Gastroesophageal sphincter (tissue), 3 donors: ENCODE results near the gene ANKS1B.

Experiments
- CTCF ChIP-seq, 4 experiments: fragments of 200-600 bp in 2 of 4; fragments of 450-650 bp in 2 of 4; sonication (generic) in 1 of 4; IDR thresholded peaks; one replicate each; pipeline ENCODE4 v1.5.1; 2017 to 2019; ENCODE audit warnings: antibody characterized with exemption in 4 of 4, mild to moderate bottlenecking in 2 of 4, moderate library complexity in 2 of 4
- EP300 ChIP-seq: sonication (generic); formaldehyde crosslinking; IDR thresholded peaks from one replicate; pipeline ENCODE4 v1.6.1; 2017; ENCODE audit warnings: antibody characterized with exemption, mild to moderate bottlenecking
- POLR2A ChIP-seq, 2 donors: fragments of 450-650 bp; IDR thresholded peaks; one replicate each; pipeline ENCODE4 v1.6.1; 2017; ENCODE audit warnings: antibody characterized with exemption in 2 of 2, mild to moderate bottlenecking in 2 of 2, moderate library complexity in 1 of 2
- POLR2AphosphoS5 ChIP-seq: sonication (generic); formaldehyde crosslinking; IDR thresholded peaks from one replicate; pipeline ENCODE4 v1.6.1; 2017; ENCODE audit warnings: antibody characterized with exemption

GRCh38 chr12:99250091-99250490, 734.6 kb downstream of the ANKS1B start:
- TF ChIP-seq CTCF (IDR thresholded peaks at IDR 0.05) = no peak
- no peak for TF ChIP-seq POLR2A (IDR thresholded peaks at IDR 0.05)
- no peak for TF ChIP-seq EP300
- no peak for TF ChIP-seq POLR2AphosphoS5
